ENCODE measurements around the gene IRX3.

Gene IRX3

DNA sequence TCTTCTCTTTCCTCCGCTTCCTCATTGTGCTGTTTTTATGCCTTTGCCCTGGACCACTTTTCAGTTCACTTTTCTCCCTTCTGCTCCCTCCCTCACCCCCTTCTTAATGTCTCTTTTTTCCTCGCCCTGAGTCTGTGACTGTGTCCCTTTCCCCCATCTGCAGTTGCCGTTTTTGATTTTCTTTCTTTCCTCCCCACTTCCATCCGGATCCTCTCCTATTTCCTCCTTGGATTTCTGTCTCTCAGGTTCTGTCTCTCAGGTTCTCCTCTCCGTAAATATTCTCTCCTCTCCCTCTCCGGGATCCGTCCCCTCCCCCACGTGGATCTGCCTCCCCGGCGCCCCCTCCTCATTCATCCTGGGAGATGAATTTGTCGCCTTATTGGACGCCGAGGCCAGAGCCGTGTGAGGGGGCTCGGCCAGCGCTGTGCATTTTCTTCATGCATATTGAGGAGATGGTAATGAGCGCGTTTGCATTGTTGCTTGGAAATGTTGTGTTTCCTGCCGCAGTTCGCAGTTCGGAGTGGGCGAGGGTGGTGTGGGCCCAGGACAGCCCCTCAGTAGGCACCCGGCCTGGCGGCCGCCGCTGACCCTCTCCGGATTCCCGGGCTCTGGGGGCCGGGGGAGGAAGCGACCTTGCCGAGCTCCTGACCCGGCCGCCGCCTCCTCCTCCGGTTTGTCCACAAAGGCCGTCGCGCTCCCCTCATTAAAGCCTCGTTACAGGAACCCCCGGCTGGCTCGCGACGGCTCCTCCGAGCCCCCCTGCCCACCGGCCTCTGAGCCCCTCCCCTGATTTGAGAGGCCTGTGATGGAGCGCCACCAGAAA is 4.5 kb upstream of the IRX3 start:
- DNase-seq (ENCODE audit: low read depth in 2 of 2) = no peak

DNA sequence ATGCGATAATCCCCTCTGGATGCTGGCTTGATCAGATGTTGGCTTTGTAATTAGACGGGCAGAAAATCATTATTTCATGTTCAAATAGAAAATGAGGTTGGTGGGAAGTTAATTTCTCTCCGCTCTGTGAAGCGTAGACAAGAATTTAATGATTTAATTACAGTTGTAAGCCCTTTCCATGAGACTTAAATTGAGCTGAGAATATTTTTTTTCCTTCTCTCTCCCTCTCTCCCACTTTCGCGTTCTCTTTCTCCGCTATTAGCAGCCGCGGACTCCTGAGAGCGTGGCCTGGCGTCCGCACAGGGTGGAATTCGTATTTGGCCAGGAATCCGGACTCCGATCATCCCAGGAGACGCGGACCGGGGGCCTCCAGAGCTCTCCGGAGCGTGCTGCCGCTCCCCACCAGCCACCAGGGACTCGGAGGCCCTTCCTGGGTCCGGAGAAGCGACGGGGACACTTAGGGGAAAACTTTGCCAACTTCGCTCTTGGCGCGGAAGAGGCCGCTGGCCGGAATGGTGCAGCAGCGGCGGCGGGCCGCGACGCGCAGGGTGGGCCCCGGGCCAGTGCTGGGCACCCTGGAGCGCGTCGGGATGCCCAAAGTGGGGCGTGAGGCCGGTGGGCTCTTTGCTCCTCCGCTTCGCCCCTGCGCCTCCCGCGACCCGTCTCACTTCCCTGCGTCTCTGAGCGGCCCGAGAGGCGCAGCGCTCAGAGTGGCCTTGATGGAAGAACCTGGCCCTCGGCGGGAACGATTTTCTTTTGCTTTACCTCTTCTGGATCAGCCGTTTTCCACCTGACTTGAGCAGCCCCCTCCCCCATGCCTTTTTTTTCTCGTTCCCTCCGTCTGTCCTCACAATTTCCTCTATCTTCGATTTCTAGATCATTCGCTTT is 3.6 kb upstream of the IRX3 start:
- DNase-seq (ENCODE audit: low read depth in 2 of 2) = no peak

DNA sequence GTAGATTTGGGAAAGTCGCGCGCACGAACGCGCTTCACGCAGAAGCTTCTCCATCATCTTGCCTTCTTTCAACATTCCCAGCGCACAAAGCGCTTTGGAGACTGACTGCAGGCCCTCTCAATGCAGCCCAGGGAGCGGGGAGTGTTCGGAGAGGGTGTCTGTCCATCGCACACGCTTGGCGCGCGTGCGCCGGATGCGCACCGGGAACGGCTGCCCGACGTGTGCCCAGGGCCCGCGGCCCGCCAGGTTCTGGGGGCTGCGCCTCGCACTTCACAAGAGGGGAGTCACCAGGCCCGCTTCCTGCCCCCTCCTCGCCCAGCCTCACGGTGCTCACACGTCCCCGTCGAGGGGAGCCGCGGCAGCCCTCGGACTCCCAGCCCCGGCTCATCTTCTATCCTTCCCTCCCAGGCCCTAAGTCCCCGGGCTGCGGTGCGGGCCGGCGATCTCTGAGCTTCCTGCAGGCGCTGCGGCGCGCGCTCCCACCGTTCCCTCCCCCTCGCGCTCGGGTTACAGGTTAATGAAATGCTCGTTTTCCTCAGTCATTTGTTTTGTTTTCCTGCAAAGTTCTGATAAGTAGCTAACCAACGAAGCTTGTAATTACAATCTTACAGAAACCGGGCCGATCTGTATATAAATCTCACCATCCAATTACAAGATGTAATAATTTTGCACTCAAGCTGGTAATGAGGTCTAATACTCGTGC is 2.8 kb upstream of the IRX3 start:
- no peak for DNase-seq (ENCODE audit: low read depth in 2 of 2)

DNA sequence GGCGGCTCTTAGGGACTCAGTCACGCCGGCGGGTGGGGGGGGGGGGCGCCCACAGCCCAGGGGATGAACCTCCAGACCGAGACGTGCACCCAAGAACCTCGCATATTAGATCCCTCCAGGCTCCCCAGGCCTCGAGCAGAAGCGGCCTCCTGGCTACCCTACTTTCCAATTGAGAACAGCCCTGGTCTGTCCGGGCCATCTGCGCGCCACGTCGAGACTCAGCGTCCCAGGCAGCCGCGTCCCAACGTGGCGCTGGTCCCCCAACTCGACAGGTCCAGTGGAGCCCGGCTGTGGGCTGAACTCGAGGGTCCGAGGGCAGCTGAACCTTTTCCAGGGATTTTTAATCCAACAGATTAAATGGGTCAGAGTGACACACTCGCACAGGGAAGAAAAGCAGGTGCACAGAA is 2.3 kb upstream of the IRX3 start:
- DNase-seq (ENCODE audit: low read depth in 2 of 2) = no peak

DNA sequence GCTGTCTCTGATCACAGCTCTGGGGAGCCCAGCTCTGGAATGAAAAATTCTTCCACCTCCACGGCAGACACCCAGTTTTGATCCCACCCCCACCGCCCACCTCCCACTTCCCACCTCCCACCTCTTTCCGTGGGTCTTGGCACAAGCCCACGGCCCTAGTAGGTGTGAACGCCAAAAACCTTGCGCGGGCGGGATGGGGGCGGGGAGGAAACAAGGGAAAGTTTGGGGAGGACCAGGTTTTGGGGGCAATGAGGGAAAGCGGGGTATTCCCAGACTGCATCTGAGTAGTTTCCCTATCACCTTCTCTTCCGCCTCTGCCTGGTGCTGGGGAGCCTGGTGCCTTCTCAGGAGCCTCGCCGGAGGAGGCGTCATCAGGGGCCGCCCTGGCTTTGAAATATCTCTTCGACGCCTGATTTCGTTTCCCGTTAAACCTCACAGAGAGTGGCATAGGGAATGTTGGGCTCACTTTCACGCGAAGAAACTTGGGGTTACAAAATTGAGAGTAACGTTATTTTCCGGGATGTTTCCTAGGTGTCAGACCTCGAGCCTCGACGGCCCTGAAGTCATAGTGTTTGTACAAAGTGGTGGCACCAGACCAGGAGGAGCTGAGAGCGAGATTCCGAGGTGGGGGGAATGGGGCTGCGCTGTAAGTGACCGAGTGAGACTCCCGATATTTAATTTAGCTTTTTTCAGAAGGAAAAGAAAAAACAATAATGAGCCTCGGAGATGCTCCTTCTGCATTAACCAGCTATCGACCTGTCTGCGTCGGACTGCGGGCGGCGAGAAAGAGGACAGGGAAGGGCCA is 1.6 kb upstream of the IRX3 start:
- DNase-seq (ENCODE audit: low read depth in 2 of 2) = no peak

DNA sequence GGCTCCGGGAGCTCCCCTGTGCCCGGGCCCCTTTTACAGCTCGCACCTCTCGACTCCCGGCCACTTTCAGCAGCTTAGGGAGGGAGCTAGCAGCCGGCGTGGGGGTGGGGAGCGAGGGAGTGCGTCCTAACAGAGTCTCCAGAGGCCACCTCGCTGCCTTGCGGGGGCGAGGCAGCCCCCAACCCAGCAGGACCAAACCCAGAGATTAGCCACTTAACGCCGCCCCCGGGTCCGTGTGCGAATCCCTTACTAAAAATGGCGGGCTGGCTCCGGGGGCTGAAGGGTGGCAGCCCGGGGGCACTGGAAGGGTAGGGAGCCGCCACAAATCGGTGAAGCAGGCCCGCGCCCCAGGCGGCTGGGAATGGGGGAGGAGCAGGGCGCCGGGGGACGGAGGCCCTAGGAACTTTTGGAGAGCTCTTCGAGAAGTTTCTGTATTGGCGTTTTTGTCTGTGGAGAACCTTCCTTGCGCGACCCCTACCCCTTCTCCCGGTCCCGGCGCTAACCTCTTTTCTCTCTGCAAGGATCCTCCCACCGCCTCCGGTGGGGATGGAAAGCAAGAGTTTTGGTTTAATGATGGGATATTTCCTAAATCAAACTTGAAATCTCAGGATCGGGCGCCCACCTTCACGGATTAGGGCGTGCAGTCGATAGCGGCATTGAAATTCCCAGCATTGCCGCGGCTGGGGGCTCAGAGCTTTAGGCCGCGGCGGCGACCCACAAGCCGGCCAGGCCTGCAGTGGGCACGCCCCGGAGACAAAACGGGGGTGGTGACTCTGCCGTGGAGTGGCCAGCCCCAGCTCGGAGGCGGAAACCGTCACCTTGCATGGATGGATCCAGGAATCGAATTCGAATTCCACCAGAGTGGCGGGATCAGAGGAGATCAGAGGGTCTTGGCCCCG is 793 bp upstream of the IRX3 start:
- DNase-seq (ENCODE audit: low read depth in 2 of 2) = no peak

DNA sequence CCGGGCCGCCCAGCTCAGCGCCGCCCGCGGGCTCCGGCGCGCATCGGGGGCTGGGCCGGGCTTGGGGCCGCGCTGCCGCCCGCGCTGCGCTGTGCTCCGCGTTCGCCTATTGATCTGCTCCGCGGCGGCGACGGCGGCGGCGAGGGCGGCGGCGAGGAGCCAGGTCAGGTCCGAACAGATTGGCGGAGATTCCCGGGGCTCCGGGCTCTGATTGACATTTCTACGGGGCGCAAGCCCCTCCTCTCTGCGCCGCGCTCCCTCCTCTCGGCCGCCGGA is 559 bp downstream of the IRX3 start:
- no peak for DNase-seq (ENCODE audit: low read depth in 2 of 2)

DNA sequence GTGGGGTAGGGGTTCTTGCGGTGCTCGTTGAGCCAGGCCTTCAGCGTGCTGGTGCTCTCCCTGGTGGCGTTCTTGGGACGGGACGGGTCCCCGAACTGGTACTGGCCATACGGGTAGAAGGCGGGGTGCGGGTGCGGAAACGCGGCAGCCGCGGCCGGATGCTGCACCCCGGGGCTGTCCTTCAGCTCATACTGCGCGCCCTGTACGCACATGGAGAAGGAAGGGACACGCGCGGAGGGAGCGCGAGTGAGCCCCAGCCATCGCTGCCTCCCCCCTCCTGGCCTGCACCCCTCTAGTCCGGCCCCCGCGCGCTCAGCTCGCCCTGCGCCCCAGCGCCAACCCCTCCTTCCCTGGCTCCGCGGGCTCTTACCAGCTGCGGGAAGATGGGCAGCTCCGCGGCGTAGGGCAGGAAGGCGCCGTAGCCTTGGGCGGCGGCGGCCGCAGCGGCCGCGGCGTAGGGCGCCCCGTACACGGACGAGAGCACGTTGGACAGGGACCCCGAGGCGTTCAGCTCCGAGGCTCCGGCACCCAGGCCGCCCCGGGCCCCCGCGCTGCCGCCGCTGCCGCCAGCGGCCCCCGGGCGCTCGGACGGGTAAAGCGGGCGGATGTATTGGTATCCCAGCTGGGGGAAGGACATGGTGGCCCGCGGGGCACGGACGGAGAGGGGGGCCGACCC is 1.0 kb downstream of the IRX3 start:
- DNase-seq (ENCODE audit: low read depth in 2 of 2) = no peak

DNA sequence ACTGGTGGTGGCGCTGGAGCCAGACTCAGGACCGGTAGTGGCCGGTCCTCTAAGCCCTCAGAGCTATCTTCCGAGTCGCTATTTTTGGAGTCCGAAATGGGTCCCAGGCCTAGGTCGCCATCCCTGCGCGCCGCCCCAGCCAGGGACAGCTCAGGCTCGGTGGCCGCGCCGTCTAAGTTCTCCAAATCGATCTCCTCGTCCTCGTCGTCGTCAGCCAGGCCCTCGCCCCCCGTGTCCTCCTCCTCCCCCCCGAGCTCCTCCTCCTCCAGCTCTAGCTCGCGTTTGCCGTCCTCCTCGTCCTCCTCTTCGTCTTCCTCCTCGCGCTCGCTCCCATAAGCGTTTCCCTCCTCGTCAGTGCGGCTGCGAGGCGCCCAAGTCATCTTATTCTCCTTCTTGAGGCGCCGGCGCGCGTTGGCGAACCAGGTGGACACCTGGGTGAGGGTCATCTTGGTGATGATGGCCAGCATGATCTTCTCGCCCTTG is 1.6 kb downstream of the IRX3 start:
- DNase-seq (ENCODE audit: low read depth in 2 of 2) = no peak

DNA sequence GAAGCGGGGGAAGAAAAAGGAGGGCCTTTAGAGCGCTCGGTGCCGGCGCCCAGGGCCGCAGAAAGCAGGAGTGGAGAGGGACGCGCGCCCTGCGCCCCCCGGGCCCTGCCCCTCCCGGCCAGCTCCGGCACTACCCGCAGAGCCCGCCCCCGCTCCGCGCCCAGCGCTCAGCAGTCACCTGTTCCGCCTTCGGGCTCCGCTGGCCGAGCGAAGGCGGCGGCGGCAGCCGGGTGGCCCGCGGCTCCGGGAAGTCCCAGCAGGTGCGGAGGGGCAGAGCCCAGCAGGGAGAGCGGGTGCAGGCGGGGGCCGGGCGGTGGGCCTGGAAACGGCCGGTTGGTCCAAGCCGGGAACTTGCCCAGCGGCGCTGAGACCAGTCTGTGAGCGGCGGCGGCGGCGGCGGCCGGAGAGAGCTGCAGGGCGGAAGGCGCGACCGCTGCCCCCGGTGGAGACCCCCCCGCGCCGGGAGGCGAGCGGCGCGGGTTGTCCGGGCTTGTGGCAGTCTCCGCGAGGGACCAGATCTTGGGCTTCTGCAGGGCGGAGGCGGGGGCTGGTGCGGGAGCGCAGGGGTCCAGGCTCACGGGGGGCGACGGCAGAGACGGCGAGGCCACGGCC is 2.2 kb downstream of the IRX3 start:
- no peak for DNase-seq (ENCODE audit: low read depth in 2 of 2)

DNA sequence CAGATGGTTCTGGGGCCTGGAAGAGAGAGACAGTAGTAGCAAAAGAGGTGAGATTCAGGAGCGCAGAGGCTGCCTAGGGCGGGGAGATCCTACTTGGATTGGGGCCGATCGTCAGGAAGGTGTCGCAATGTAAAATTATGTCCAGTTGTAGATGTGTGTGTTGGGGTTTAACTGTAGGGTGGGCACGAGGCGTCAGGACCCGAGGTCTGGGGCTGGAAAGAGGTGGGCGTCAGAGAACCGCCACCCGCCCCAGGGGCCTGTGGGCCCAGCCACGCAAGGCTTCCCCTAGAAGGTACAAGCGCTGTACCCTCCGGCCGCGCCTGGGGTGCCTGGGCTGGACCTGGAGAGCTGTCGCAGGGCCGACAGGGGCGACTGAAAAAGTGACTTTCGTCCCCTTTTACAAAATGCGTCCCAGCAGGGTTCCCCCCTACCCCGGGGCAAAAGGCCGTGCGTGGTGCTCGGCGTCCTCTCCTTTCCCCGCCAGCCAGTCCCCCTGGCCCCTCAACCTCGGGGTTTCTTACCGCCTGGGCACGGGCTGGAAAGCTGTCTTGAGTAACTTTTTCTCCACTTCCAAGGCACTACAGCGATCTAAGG is 2.8 kb downstream of the IRX3 start:
- DNase-seq (ENCODE audit: low read depth in 2 of 2) = no peak

DNA sequence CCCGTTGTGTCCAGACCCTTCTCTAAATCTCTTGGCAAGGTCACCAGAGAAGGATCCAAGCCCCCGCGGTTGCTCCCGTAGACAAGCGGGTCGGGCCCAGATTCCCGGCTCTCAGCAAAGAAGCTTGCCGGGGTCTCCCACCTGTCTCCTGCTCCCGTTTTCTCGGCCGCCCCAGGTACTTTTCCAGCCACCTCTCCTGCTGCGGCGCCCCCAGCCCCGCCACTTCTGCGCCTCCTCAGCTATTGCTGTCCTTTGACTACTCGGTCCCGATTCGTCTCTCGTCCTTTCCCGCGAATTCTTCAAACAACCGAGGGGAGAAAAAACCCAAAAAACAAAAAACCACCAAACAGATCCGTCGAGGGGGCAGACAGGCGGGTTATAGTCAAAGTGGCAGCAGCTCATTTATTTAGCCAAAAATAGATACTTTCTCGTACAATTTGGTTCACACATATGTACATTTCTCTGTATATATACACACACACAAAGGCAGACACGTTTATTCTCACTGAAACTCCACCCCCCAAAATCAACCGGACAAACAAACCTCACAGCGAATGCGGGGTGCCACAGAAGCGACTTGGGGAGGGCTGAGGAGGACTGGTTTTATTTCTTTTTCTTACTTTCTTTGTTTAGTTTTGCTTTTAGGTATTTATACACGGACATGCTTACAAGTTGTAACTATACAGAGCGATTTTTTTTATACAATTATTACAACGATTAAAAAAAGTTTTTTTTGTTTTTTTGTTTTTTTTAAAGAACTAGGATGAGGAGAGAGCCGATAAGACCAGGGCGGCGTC is 3.5 kb downstream of the IRX3 start:
- no peak for DNase-seq (ENCODE audit: low read depth in 2 of 2)

DNA sequence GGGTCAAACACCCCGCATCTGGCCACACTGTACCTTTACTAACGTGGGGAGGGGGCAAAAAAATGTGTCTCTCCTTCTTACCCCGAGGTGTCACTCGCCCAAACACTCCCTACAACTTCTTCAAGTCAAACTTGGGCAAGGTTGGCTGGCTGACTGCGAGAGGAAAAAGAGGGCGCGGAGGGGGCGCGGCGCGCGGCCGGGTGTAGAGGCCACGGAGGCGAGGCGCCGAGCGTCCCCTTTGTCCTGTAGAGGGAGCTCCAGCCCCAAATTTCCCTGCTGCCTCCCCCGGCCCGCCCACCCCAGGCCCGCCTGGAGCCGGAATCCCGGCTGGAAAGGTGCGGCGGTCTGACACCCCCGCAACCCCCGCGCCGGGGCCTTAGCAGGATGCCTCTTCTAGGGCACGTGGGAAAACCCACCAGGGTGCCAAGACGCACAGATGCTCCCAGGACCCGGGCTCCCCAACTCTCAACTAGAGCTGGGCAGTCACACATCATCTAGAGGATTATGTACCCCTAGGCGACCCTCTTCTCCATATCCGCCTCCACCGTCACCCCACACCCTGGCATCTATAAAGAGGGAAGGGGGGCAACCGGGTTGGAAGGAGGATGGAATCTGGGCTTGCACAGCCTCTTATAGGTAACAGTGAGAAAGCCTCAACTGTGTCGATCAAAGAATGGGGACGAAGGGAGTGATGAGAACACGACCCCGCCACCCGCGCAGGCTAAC is 4.2 kb downstream of the IRX3 start:
- DNase-seq (ENCODE audit: low read depth in 2 of 2) = peak in 1 of 2 donors; percentile 30

DNA sequence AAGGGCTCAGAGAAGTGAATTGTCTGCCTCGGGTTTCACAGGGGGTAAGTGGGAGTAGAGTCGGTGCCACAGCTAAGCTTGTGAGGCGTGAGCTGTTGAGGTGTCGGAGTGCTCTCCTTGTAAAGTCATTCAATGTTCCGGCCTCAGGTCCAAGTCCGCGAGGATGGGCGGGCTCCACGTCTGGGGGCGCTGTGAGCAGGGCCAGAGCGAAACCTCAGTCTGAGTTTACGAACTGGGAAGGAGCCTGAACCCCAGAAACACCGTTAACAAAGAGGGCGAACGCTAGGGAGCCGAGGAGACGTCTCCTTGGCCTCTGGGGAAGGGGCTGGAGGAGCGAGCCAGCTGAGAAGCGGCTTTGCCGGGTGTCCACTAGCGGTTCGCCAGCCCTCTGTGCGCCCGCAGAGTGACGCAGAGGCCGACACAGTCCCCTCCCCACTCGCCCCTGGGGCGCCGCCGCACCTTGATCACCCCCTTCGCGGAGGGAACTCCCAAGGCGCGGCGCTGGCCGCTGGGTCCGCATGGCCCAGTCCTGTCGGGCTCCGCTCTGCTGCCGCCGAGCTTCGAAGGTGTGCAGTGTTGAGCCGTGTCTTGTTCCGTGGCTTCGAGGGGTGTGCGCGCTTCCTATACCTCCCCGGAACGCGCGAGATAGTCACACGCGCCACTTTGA is 4.9 kb downstream of the IRX3 start:
- no peak for DNase-seq (ENCODE audit: low read depth in 2 of 2)

DNA sequence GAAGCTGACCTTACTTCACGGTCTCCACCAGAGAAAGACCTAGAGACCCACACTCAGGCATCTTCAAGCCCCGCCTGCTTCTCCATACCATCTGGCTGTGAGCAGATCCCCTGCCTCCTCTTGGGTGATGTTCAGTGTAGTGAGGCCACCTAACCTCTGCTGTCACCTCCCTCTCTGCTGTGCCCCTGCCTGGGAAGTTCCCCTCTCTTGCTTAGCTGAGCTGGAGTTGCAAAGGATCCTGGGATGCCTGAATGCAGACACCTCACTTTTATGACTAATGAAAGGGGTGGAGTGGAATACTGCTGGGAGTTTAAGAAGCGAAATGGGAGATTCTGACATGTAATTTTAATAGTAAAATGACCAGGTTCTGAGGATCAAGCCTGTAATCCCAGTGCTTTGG is 5.8 kb downstream of the IRX3 start:
- no peak for DNase-seq (ENCODE audit: low read depth in 2 of 2)

DNA sequence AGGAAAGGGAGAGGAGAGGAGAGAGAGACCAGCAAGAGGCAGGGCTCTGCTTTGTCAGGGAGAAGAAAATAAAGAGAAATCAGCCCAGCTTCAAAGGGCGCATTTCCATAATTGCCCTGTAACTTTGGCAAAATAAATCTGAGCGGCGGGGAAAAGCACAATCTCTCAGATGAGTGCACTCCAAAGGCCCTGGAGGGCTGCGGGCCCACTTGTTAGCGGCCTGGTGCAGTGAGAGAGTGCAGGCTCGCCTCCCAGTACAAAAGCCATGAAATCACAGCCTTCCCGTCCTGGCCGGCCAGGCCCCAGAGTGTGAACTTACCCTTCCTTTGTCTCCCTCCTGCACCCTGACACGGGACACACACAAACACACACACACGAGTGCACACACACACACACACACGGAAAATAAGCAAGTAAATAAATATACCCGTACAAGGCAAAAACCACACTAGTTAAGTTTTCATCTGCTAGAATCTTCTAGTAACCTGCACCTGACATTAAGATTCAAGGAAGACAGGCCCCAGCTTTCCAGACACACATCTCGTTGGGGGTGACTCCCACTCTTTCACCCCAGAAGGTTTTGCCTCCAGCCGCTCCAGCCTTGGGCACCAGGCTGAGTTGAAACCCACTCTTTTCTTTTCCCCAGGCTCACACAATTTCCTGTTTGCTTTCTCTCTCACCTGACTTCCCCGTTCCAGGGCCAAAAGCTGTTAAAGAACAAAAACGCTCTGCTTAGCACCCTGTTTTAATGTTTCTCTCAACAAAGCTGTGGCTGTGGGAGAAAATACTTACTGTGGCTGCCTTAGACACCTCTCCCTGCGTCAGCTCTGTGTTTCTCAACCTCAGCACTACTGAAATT is 8.5 kb downstream of the IRX3 start:
- DNase-seq (ENCODE audit: low read depth in 2 of 2) = no peak
